OCI-LY7 (cell line): ENCODE data around the gene APBB2.

Source experiments
- EZH2phosphoT487 ChIP-seq: fragments of 200-600 bp; sonication (generic); IDR thresholded peaks from 2 replicates; pipeline ENCODE4 v1.6.1; 2018; ENCODE audit warnings: low read depth, borderline replicate concordance, mild to moderate bottlenecking, mixed run types, antibody characterized with exemption, low read length, moderate library complexity, mixed read lengths
- TF ChIP-seq, protein P1 (sequence below): fragments of 200-600 bp; sonication (generic); conservative IDR thresholded peaks from 2 replicates; pipeline ENCODE4 v1.5.1; 2014; ENCODE audit warnings: mild to moderate bottlenecking, antibody characterized with exemption, low read length, moderate library complexity, mixed read lengths

DNA sequence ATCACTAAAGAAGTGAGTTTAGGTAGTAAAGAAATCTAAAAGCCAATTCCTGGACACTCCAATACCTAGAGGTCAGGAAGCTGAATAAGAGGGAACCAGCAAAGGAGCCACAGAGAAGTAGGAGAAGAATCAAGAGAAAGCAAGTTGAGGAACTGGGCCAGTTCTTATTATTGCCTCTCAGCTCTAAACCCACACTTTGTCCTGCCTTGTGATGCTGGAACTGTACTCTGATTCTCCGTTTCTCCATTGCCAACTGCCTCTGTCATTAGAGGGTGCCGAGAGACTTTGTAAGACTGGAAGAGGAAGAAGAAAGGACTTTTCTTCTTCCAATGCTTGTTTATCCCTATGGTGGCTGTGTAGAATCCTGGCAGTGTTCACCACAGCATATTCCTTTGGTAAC lies 426.0 kb downstream of the APBB2 start:
- TF ChIP-seq, protein P1, sequence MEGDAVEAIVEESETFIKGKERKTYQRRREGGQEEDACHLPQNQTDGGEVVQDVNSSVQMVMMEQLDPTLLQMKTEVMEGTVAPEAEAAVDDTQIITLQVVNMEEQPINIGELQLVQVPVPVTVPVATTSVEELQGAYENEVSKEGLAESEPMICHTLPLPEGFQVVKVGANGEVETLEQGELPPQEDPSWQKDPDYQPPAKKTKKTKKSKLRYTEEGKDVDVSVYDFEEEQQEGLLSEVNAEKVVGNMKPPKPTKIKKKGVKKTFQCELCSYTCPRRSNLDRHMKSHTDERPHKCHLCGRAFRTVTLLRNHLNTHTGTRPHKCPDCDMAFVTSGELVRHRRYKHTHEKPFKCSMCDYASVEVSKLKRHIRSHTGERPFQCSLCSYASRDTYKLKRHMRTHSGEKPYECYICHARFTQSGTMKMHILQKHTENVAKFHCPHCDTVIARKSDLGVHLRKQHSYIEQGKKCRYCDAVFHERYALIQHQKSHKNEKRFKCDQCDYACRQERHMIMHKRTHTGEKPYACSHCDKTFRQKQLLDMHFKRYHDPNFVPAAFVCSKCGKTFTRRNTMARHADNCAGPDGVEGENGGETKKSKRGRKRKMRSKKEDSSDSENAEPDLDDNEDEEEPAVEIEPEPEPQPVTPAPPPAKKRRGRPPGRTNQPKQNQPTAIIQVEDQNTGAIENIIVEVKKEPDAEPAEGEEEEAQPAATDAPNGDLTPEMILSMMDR = no peak
- no peak for TF ChIP-seq EZH2phosphoT487
